Duodenal mucosa (tissue), 2 donors: ENCODE measurements around the gene AQP12B.

Experiments used
- H3K27ac ChIP-seq: one replicate; pipeline ENCODE4 v1.7.0; 2013; ENCODE audit warnings: low read depth, low read length
- H3K27me3 ChIP-seq, 2 donors: one replicate each; pipeline ENCODE4 v1.7.0; 2013; ENCODE audit warnings: low read length in 2 of 2, control low read depth in 1 of 2; ENCODE audit not compliant: insufficient read depth in 2 of 2, control insufficient read depth in 1 of 2
- H3K36me3 ChIP-seq, 2 donors: one replicate each; pipeline ENCODE4 v1.7.0; 2013; ENCODE audit warnings: low read length in 2 of 2, control low read depth in 1 of 2; ENCODE audit not compliant: insufficient read depth in 2 of 2, control insufficient read depth in 1 of 2
- H3K4me1 ChIP-seq, 2 donors: one replicate each; pipeline ENCODE4 v1.7.0; 2013; ENCODE audit warnings: low read length in 2 of 2, control low read depth in 1 of 2; ENCODE audit not compliant: insufficient read depth in 2 of 2, control insufficient read depth in 1 of 2
- H3K4me3 ChIP-seq, 2 donors: one replicate each; pipeline ENCODE4 v1.7.0; 2013; ENCODE audit warnings: low read length in 2 of 2, low read depth in 1 of 2
- H3K9ac ChIP-seq, 2 donors: one replicate each; pipeline ENCODE4 v1.7.0; 2013; ENCODE audit warnings: low read length in 2 of 2, low read depth in 1 of 2
- H3K9me3 ChIP-seq, 2 donors: one replicate each; pipeline ENCODE4 v1.7.0; 2013; ENCODE audit warnings: low read length in 2 of 2, control low read depth in 1 of 2; ENCODE audit not compliant: control insufficient read depth in 1 of 2

The AQP12B gene

DNA sequence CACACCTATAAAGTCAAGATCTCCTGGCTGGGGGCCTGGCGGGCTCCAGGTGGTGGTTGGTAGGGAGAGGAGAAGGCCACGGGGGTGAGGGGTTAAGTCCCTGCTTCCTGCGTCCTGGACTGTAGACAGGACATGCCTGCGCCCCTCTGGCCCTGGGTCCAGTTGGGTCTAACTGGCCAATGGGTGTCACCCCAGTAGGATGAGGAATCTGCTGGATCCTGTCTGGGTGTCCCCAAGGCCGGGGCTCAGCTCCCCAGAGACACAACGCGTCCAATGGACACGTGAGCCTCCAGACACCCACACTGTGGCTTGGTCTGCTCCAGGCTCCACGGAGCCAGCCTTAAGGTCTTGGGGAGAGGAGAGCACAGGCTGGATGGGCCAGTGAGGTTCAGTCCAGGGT lies 28.6 kb upstream of the AQP12B start:
- no peaks in the 10 kb centered on the region for H3K9me3 ChIP-seq
- H3K4me1 ChIP-seq = peaks cover 0 to 3% of the 10 kb centered on the region in 2 donors
- H3K27ac ChIP-seq = no peak overlapping the region
- H3K36me3 ChIP-seq = no peaks in the 10 kb centered on the region
- H3K4me3 ChIP-seq = no peak overlapping the region
- peaks cover 3 to 5% of the 10 kb centered on the region in 2 donors for H3K27me3 ChIP-seq
- H3K9ac ChIP-seq = no peak overlapping the region

DNA sequence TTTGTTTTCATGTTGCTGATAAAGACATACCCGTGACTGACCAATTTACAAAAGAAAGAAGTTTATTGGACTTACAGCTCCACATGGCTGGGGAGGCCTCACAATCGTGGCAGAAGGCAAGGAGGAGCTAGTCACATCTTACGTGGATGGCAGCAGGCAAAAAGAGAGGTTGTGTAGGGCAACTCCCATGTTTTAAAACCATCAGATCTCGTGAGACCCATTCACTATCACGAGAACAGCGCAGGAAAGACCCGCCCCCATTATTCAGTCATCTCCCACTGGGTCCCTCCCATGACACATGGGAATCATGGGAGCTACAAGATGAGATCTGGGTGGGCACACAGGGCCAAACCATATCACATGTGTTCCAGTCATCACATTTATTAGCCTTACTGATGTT lies 25.8 kb upstream of the AQP12B start:
- Histone ChIP-seq H3K27me3 (peaks cover 3 to 12% of the 10 kb centered on the region in 2 donors), H3K9ac (no peak overlapping the region)

DNA sequence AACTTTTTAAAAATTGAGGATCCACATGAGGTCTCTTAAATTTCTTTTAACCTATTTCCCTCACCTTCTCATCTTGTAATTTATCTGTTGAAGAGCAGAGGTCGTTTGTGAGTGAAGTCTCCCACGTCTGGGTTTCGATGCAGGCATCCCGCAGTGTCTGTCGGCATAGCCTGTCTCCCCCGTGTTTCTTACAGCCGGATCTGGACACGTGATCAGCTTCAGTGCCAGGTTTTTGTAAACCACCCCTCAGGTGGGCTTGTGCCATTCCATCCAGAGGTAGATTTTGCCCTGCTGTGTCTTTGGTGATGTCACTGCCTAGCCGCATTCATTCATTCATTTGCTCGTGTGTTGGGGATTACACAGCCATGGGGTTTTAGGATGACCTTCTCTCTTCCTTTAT lies 25.1 kb upstream of the AQP12B start:
- peaks cover 3 to 19% of the 10 kb centered on the region in 2 donors for H3K27me3 ChIP-seq
- peaks cover 0 to 3% of the 10 kb centered on the region in 2 donors for H3K4me1 ChIP-seq
- H3K9ac ChIP-seq = no peak overlapping the region
- no peaks in the 10 kb centered on the region for H3K36me3 ChIP-seq
- H3K9me3 ChIP-seq = no peaks in the 10 kb centered on the region
- H3K27ac ChIP-seq = no peak overlapping the region
- H3K4me3 ChIP-seq = no peak overlapping the region

More for the DNA sequence above, 25.8 kb upstream of the AQP12B start:
- Histone ChIP-seq H3K9me3 (no peaks in the 10 kb centered on the region), H3K4me1 (peaks cover 0 to 3% of the 10 kb centered on the region in 2 donors), H3K27ac (no peak overlapping the region), H3K4me3 (no peak overlapping the region), H3K36me3 (no peaks in the 10 kb centered on the region)

DNA sequence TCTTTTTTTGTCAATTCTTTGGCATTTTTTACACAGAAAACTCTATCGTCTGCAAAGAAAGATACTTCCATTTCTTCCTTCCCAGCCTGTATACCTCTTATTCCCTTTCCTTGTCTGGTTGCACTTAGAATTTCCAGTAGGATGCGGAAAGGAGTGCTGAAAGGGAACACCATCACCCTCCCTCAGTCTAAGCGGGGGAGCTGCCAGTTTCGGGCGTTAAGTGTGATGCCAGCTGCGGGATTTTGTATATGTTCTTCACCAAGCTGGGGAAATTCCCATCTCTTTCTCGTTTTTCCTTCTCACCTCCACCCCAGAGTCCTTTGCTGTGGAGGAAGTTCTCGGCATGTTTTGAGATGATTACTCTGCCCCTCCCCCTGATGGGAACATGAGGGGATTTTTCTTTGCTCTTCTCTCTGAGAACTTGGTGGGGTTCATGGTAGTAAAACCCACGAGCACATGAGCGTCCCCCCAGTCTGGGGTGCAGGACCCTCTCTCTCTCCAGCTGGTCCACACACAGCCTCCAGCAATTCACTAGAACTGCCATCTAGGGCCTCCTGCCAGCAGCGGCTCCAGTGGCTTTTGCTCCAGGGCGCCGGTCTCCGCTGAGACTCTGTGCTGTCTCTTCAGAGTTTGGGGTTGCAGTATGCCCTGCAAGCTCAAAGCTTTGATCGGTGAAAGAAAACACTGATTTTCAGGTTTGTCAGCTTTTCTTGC lies 24.5 kb upstream of the AQP12B start:
- Histone ChIP-seq H3K4me3 (no peak overlapping the region), H3K4me1 (peaks cover 0 to 3% of the 10 kb centered on the region in 2 donors), H3K36me3 (no peaks in the 10 kb centered on the region), H3K27me3 (peaks cover 3 to 22% of the 10 kb centered on the region in 2 donors), H3K9me3 (no peaks in the 10 kb centered on the region), H3K9ac (no peak overlapping the region), H3K27ac (no peak overlapping the region)

DNA sequence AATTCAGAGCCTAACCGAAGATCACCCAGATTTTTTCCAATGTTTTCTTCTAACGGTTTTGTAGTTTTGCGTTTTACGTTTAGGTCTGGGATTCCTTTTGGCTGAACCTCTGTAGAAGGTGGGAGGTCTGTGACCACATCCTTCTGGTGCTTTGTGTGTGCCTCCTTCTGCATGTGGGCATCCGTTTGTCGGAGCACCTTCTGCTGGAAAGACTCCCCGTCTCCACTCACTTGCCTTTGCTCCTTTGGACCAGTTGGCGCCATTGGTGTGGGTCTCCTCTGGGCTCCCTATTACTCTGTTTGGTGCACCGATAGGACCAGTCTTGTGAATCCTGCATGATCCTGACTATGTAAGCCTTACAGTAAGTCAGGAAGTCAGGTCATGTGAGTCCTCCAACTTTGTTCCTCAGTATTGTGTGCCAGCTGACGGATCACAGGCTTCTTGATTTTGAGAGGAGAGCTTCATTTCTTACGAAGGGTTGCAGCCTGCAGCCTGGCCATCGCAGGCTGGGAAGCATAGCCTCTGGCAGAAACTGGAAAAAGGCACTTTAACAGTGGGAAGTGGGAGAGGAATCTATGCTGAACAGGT lies 22.6 kb upstream of the AQP12B start:
- no peaks in the 10 kb centered on the region for H3K9me3 ChIP-seq
- H3K9ac ChIP-seq = no peak overlapping the region
- H3K27ac ChIP-seq = no peak overlapping the region
- H3K4me3 ChIP-seq = no peak overlapping the region
- no peaks in the 10 kb centered on the region for H3K4me1 ChIP-seq
- peaks cover 3 to 26% of the 10 kb centered on the region in 2 donors for H3K27me3 ChIP-seq
- no peaks in the 10 kb centered on the region for H3K36me3 ChIP-seq

DNA sequence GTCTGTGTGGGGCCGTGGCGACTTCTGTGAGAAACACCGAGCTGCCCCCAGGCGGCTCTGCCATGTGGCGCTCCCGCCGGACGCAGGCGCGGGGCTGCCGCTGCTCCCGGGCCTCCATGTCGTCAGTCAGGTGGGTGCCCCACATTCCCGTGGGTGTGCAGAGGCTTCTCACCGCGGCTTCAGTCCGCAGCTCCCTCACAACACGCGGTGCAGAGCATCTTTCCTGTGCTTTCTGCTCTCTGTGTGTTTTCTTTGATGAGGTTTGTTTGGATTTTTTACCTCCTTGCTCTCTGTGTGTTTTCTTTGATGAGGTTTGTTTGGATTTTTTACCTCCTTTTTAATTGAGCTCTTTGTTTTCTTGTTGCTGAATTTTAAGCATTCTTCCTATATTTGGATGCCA lies 22.0 kb upstream of the AQP12B start:
- Histone ChIP-seq H3K36me3 (no peaks in the 10 kb centered on the region), H3K9me3 (no peaks in the 10 kb centered on the region), H3K4me3 (no peak overlapping the region), H3K27me3 (peaks cover 3 to 26% of the 10 kb centered on the region in 2 donors), H3K4me1 (no peaks in the 10 kb centered on the region), H3K27ac (no peak overlapping the region), H3K9ac (no peak overlapping the region)

DNA sequence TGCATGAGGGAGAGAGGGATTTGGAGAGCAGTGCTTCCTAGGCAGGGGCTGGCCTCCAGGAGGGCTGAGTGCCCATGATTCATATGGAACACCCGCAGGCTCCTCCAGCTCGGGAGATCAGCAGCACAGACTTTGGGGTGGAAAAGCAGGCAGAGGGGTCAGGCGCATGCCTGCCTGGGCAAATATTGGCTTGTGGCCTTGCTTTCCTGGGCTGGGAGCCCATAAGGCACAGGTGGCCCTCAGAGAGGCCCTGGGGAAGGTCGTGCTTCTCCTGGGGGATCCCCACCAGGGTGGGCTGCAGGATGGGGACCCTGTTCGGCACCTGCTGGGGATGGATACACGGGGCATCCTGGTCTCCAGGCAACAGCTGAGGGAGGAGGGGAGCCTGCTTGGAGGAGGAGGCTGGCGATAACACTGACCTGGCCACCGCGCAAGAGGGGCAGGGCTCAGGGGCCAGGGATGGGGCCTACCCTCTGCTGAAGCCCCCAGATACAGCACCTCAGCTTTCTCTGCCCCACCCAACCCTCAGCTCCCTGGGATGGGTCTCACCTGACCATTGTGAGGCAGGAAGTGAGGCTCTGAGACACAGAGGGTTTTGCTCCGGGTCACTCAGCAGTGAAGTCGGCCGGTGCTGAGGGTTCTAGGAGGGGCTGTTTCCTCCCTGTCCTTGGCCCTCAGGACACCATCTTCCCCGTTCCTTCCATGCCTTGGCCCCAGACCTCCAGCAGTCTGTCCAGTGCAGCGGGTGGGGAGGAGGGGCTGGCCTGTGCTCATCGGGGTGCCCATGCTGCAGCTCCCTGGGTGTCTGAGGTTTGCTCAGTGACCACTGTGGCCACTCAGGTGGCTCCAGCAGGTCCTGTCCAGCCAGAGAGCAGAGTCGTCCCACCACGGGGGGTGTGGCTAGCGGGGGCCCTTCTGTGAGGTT lies 21.0 kb upstream of the AQP12B start:
- no peak overlapping the region for H3K9ac ChIP-seq
- no peaks in the 10 kb centered on the region for H3K4me1 ChIP-seq
- H3K4me3 ChIP-seq = no peak overlapping the region
- H3K27me3 ChIP-seq = peaks cover under 1 to 26% of the 10 kb centered on the region in 2 donors
- H3K9me3 ChIP-seq = no peaks in the 10 kb centered on the region
- H3K27ac ChIP-seq = no peak overlapping the region
- no peaks in the 10 kb centered on the region for H3K36me3 ChIP-seq

DNA sequence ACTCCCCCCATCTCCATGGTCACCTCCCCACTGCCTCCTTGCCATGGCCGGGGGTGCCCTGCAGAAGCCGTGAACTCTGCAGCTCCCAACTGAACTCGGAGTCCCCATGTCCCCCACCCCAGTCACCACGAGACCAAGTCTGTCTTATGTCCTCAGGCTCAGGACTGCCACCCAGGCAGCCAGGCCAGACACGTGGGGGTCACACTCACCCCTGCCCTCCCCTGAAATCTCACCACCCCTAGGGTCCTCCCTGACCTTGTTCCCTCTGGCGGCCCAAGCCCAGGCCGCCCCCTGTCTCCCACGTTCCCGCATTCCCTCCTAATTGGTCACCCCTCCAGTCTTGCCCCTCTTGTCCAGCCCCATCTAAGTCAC lies 19.9 kb upstream of the AQP12B start:
- Histone ChIP-seq H3K4me3 (no peak overlapping the region), H3K27me3 (peaks cover 0 to 25% of the 10 kb centered on the region in 2 donors), H3K9me3 (no peaks in the 10 kb centered on the region), H3K4me1 (no peaks in the 10 kb centered on the region), H3K9ac (no peak overlapping the region), H3K36me3 (no peaks in the 10 kb centered on the region), H3K27ac (no peak overlapping the region)

DNA sequence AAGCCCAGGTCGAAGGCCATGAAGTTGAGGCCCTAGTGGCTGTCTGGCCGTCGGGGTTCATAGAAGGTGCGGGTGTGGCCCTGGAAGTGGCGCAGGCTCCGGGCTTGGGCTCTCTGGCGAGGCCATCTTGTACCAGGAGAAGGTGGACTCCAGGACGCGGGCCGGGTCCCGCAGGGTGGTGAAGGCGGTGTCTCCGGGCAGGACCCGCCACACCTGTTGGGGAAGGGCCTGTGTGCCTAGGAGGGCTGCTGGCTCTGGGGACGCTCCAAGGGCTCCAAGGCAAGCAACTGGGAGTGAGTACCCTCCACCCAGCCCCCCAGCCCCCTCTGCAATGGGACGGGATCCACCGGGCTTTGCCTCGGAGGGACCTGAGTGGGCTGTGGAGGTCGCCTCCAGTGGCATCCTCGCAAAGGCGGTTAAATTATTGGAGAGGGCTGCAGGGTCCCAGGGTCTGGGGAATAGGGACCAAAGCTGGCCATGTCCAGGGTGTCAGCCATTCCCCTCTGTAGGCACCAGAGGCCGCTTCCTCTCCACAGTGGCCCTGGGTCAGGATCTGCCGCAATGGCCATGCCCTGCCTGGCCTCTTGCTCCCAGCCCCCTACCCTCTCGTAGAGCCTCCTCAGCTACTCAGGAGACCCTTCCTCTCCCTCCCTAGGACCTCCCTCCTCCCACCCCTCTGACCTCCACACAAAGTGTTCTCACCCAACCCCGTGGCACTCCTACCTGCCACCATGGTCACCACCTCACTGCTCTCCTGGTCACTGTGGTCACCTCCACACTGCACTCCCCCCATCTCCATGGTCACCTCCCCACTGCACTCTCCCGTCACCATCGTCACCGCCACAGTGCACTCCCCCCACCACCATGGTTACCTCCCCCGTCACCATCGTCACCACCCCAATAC lies 19.3 kb upstream of the AQP12B start:
- Histone ChIP-seq H3K9ac (no peak overlapping the region), H3K27me3 (peaks cover 0 to 20% of the 10 kb centered on the region in 2 donors), H3K27ac (no peak overlapping the region), H3K4me1 (no peaks in the 10 kb centered on the region), H3K36me3 (no peaks in the 10 kb centered on the region), H3K4me3 (no peak overlapping the region), H3K9me3 (no peaks in the 10 kb centered on the region)
